Ascending aorta (tissue), 2 donors: ENCODE measurements around the gene RGS7BP. TPM values are rescaled to one million over a fixed set of nuclear protein-coding genes. Genes with fewer than 3 reads are reported as not detected.

Source experiments
- DNase-seq, 2 donors: peaks; one replicate each; pipeline ENCODE4 v3.0.0-alpha.2; 2019; ENCODE audit warnings: low spot score in 2 of 2
- H3K27ac ChIP-seq, 2 donors: fragments of 200-600 bp; sonication (generic); one replicate each; pipeline ENCODE4 v1.5.1; 2016 to 2017; ENCODE audit warnings: mild to moderate bottlenecking in 1 of 2
- H3K27me3 ChIP-seq: fragments of 200-600 bp; sonication (generic); one replicate; pipeline ENCODE4 v1.5.1; 2017
- H3K36me3 ChIP-seq, 2 donors: fragments of 200-600 bp; sonication (generic); one replicate each; pipeline ENCODE4 v1.5.1; 2016
- H3K4me1 ChIP-seq, 2 donors: fragments of 200-600 bp; sonication (generic); one replicate each; pipeline ENCODE4 v1.5.1; 2016 to 2017; ENCODE audit warnings: mild to moderate bottlenecking in 1 of 2
- H3K4me3 ChIP-seq, 2 donors: fragments of 200-600 bp; sonication (generic); one replicate each; pipeline ENCODE4 v1.5.1; 2016 to 2017; ENCODE audit warnings: mild to moderate bottlenecking in 1 of 2
- H3K9me3 ChIP-seq, 2 donors: fragments of 200-600 bp; sonication (generic); one replicate each; pipeline ENCODE4 v1.5.1; 2016
- CTCF ChIP-seq, 3 experiments: fragments of 200-600 bp in 2 of 3; fragments of 450-650 bp in 1 of 3; sonication (generic) in 2 of 3; IDR thresholded peaks; one replicate each; pipeline ENCODE4 v1.5.1; 2016 to 2019; ENCODE audit warnings: antibody characterized with exemption in 3 of 3, mild to moderate bottlenecking in 1 of 3, moderate library complexity in 1 of 3
- intact Hi-C: fragments of 100-400 bp; cut with DNase I; formaldehyde crosslinking; loops from one replicate; pipeline ENCODE4 v1.15.1; 2023
- total RNA-seq: library from RNA; depleted of rRNA; stranded (reverse); fragments of >200 nt; gene quantifications from one replicate; pipeline ENCODE4 v1.1.0, GENCODE V29; 2016

RGS7BP gene
- total RNA-seq, 1 donor from 2014 or later: 9.2 TPM

DNA sequence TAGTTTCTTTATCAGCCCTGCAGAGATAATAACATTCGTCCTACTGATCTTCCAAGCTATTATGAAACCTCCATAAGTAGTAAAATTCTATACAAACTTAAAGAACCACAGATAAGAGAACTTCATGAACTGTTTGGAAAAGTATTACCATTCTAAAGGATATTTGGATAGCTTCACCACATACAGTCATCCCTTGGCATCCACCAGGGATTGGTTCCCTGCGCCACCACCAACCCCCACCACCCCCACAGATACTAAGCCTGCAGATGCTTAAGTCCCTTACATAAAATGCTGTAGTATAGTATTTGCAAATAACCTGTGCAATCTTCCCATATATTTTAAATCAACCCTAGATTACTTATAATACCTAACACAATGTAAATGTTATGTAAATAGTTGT is 123.1 kb downstream of the RGS7BP start:
- no peaks in the 10 kb centered on the region for H3K27me3 ChIP-seq
- intact Hi-C loops: no loop called here

GRCh38 chr5:64629841-64630240 is 124.0 kb downstream of the RGS7BP start:
- TF ChIP-seq CTCF (IDR thresholded peaks at IDR 0.05): no peak
- Histone ChIP-seq H3K27ac (no peak overlapping the region), H3K27me3 (no peaks in the 10 kb centered on the region), H3K4me3 (no peak overlapping the region), H3K9me3 (no peaks in the 10 kb centered on the region), H3K36me3 (no peaks in the 10 kb centered on the region), H3K4me1 (no peaks in the 10 kb centered on the region)
- intact Hi-C loops: no loop called here
- DNase-seq: no peak

More for the DNA sequence above, 123.1 kb downstream of the RGS7BP start:
- Histone ChIP-seq H3K36me3 (no peaks in the 10 kb centered on the region), H3K4me1 (no peaks in the 10 kb centered on the region), H3K27ac (no peak overlapping the region), H3K9me3 (no peaks in the 10 kb centered on the region), H3K4me3 (no peak overlapping the region)
- TF ChIP-seq CTCF (IDR thresholded peaks at IDR 0.05): no peak
- DNase-seq: no peak

DNA sequence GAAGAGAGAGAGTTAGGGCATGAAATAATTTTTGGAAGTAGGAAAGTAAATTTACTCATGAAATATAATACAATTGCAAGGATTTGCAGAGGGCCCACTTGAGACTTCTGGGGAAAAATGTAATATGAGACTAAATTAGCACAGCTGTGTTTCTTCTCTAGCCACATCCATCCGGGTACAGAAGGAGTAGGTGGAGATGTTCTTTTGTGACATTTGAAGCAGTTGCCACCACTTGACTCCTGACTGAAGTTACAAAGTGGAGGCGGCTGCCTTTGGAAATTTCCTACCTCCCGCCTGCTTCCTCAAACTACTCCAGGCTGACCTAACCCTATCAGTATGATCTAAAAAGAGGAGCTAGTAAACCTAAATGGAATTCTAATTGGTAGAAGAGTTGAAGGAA is 126.4 kb downstream of the RGS7BP start:
- H3K4me1 ChIP-seq: no peaks in the 10 kb centered on the region
- H3K27me3 ChIP-seq: no peaks in the 10 kb centered on the region
- no peaks in the 10 kb centered on the region for H3K36me3 ChIP-seq
- no peak overlapping the region for H3K27ac ChIP-seq
- H3K9me3 ChIP-seq: no peaks in the 10 kb centered on the region
- intact Hi-C loops: no loop called here
- H3K4me3 ChIP-seq: no peak overlapping the region
- DNase-seq: no peak
- no peak for TF ChIP-seq CTCF (IDR thresholded peaks at IDR 0.05)

DNA sequence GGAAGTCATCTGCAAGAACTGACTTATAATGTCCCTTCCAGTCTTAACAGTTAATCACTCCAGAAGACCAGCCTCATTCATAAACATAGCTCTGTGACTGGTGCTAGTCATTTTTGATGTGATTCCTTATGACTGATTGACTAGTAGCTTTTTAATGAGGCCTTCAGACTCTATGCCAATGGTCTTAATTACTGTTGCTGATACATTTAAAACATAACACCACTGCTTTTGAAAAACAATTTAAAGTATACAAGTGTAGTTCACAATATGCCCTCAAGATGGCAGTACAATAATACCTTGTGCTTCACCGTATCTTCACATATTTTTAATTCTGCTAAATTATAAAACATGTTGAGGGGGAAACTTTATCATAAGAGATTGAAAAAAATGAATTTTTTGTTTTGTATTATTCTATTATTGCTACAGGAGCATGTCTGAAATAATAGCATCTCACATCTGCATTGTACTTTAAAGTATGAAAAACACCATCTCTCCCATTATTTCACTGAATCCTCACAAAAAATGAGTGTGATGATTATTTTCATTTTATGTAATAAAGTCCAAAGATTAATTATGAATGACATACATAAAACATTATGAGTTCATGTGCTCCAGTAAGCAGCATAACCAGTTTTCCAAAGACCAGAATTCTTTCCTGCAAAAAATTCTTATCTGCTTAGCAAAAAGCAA is 129.3 kb downstream of the RGS7BP start:
- H3K4me3 ChIP-seq: no peak overlapping the region
- DNase-seq: no peak

DNA sequence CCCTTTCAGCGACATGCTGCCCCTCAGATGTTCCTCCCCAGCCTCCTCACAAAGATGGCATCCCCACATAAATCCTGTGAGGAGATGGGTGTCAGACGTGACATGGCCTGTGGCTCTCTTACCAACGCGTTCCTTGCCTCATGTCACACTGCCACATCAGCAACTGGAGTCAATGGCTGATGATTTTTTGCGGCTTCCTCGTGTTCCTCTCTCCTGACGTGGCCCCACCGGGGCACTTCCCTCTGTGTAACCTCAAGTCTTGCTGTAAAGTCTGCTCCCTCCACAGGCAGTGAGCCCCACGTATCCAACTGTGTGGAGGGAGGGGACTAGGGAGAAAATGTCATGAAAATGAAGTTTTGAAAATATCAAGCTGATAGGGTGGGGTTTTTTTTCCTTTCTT is 131.3 kb downstream of the RGS7BP start:
- no peak overlapping the region for H3K4me3 ChIP-seq
- no peak for DNase-seq
- H3K9me3 ChIP-seq: no peaks in the 10 kb centered on the region
- H3K36me3 ChIP-seq: no peaks in the 10 kb centered on the region
- no peaks in the 10 kb centered on the region for H3K4me1 ChIP-seq
- intact Hi-C loops: no loop called here
- H3K27me3 ChIP-seq: no peaks in the 10 kb centered on the region
- no peak for TF ChIP-seq CTCF (IDR thresholded peaks at IDR 0.05)
- no peak overlapping the region for H3K27ac ChIP-seq

More for the DNA sequence above, 129.3 kb downstream of the RGS7BP start:
- intact Hi-C loops: loop anchor here (1.0 kb wide), 1 partner anchor 149 kb away; no protein-coding TSS in a partner anchor
- Histone ChIP-seq H3K4me1 (no peaks in the 10 kb centered on the region), H3K27ac (no peak overlapping the region), H3K36me3 (no peaks in the 10 kb centered on the region), H3K9me3 (no peaks in the 10 kb centered on the region), H3K27me3 (no peaks in the 10 kb centered on the region)
- TF ChIP-seq CTCF (IDR thresholded peaks at IDR 0.05): peak; percentile 40 to 84 (median 70)
